Urinary bladder (tissue), 4 donors: ENCODE measurements around the gene KLHL3. TPM values are rescaled to one million over a fixed set of nuclear protein-coding genes. Genes with fewer than 3 reads are reported as not detected.
"Not testable (repeated sequence)": the region's sequence is repeated elsewhere in the genome, so short reads cannot be mapped to it uniquely, and the experiment has no call there.

ENCODE experiments used
- DNase-seq: peaks from one replicate; pipeline ENCODE4 v3.0.0-alpha.2; 2015; ENCODE audit errors: extremely low spot score
- H3K27ac ChIP-seq: one replicate; pipeline ENCODE4 v1.5.1; 2013; ENCODE audit warnings: low read depth, mild to moderate bottlenecking, moderate library complexity
- H3K36me3 ChIP-seq: one replicate; pipeline ENCODE4 v1.6.1; 2013; ENCODE audit warnings: mild to moderate bottlenecking, moderate library complexity; ENCODE audit not compliant: insufficient read depth
- H3K4me1 ChIP-seq: one replicate; pipeline ENCODE4 v1.6.1; 2013; ENCODE audit warnings: mild to moderate bottlenecking, moderate library complexity; ENCODE audit not compliant: insufficient read depth
- H3K4me3 ChIP-seq: one replicate; pipeline ENCODE4 v1.5.1; 2013; ENCODE audit warnings: low read depth, low read length
- WGBS: extraction: QIAGEN DNeasy Blood & Tissue Kit; methylation state at CpG from one replicate; pipeline ENCODE4 v1.1.7; 2013; 5-methylcytosine and 5-hydroxymethylcytosine counted together
- polyA plus RNA-seq: library from polyadenylated mRNA; stranded (reverse); fragments of 200-250 nt; gene quantifications from one replicate; pipeline ENCODE4 v1.2.3, GENCODE V29; 2013
- total RNA-seq: library from RNA; depleted of rRNA; stranded (reverse); fragments of >200 nt; gene quantifications from one replicate; pipeline ENCODE4 v1.2.3, GENCODE V29; 2014
- donor health status: healthy with polysubstance abuse.
- donor health status: healthy.

The KLHL3 gene
- 12.0 TPM for total RNA-seq
- 3.1 TPM for polyA plus RNA-seq

GRCh38 chr5:137735555-137736284, at the start of gene KLHL3:
Gene KLHL3, minus strand, starts transcription at chr5:137736089. Its CDS starts 443 bp downstream, at chr5:137735646.
- H3K36me3 ChIP-seq, result no peaks in the 10 kb centered on the region
- no peaks in the 10 kb centered on the region for H3K4me1 ChIP-seq
- DNase-seq, result no peak
- H3K27ac ChIP-seq, result no peak within 1 kb of the TSS
- peak within 1 kb of the TSS; percentile 35 for H3K4me3 ChIP-seq
- 4% methylated on average over 12 of the region's 12 CpGs for WGBS

DNA sequence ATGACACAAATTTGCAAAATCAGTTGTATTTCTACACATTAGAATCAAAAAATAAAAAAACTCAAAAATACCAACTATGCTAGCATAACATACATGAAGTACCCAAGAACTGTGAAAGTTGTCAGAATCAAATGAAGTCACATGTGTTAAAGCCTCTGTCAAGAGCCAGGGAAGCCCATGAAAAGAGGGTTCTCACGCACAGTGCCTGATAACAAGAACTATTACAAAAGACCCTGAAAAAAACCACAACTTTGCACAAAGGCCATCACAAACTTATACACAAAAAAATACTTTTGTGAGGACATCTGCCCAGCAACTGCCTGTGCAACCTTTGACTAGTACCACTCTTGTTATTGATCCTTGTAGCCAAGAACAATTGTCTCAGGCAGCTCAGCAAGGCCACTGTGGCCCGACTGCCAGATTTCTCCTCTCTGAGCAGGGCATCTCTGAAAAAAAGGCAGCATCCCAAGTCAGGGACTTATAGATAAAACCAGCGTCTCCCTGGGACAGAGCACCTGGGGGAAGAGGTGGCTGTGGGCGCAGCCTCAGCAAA, 47.2 kb upstream of the KLHL3 start:
- no peak for DNase-seq
- WGBS, result 82% methylated on average over 4 of the region's 4 CpGs
- no peaks in the 10 kb centered on the region for H3K36me3 ChIP-seq
- no peak overlapping the region for H3K27ac ChIP-seq
- no peaks in the 10 kb centered on the region for H3K4me1 ChIP-seq
- no peak overlapping the region for H3K4me3 ChIP-seq

DNA sequence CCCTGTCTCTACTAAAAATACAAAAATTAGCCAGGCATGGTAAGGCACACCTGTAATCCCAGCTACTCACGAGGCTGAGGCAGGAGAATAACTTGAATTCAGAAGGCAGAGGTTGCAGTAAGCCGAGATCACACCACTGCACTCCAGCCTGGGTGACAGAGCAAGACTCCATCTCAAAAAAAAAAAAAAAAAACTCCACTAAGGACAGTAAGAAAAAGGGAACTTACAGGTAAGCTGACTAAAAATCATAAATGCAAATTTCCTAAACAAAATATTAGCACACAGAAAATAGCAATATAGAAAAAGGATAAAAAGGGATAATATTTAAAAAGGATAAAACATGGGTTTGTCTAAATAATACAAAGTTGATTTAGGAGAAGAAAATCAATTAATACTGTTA, 46.2 kb upstream of the KLHL3 start:
- Histone ChIP-seq H3K27ac (no peak overlapping the region), H3K4me3 (no peak overlapping the region), H3K36me3 (no peaks in the 10 kb centered on the region), H3K4me1 (no peaks in the 10 kb centered on the region)
- DNase-seq, result no peak
- 95% methylated on average over 2 of the region's 2 CpGs for WGBS

- Histone ChIP-seq H3K4me3 (no peak overlapping the region), H3K36me3 (no peaks in the 10 kb centered on the region), H3K4me1 (no peaks in the 10 kb centered on the region), H3K27ac (no peak overlapping the region)
- WGBS, result 43% methylated on average over 2 of the region's 2 CpGs
- no peak for DNase-seq
Measured at GRCh38 chr5:137778772-137779564, 43.1 kb upstream of the KLHL3 start.

- not testable (repeated sequence) for H3K36me3 ChIP-seq, H3K4me1 ChIP-seq, DNase-seq, H3K4me3 ChIP-seq, H3K27ac ChIP-seq
- WGBS, result 90% methylated on average over 5 of the region's 5 CpGs
Measured at GRCh38 chr5:137767937-137768336, 32.0 kb upstream of the KLHL3 start.

- WGBS, result 83% methylated on average over 3 of the region's 3 CpGs
- no peak overlapping the region for H3K27ac ChIP-seq
- H3K4me1 ChIP-seq, result no peaks in the 10 kb centered on the region
- H3K4me3 ChIP-seq, result no peak overlapping the region
- DNase-seq, result no peak
- H3K36me3 ChIP-seq, result no peaks in the 10 kb centered on the region
Measured at GRCh38 chr5:137761566-137761965, 25.7 kb upstream of the KLHL3 start.

DNA sequence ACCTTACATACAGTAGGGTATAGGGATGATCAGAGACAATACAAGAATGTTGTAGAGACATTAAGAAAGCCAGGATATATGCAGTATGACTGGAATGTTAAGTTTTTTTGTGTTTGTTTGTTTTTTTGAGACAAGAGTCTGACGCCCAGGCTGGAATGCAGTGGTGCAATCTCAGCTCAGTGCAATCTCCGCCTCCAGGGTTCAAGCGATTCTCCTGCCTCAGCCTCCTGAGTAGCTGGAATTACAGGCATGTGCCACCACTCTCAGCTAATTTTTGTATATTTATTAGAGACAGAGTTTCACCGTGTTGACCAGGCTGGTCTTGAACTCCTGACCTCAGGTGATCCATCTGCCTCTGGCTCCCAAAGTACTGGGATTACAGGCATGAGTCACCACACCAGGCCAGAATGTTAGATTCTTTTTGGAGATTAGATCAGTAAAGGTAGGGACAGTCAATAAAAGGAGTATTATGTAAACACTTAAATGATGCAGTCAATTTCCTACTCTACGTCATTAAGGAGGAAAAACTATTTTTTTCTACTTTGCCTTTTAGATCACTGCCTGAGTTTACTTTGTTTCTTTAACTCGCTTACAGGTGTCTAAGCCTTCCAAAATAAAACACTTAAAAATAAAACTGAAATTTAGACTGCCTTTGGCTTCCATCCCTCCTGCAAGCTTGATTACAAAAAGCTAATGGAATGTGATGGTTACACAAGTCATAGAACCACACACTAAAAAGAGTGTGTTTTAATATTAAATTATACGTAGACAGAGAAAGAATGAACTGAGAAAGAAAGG, 25.0 kb upstream of the KLHL3 start:
- H3K4me1 ChIP-seq, result no peaks in the 10 kb centered on the region
- H3K4me3 ChIP-seq, result no peak overlapping the region
- no peak overlapping the region for H3K27ac ChIP-seq
- 78% methylated on average over 7 of the region's 7 CpGs for WGBS
- no peak for DNase-seq
- no peaks in the 10 kb centered on the region for H3K36me3 ChIP-seq

- no peak overlapping the region for H3K4me3 ChIP-seq
- no peak overlapping the region for H3K27ac ChIP-seq
- no peaks in the 10 kb centered on the region for H3K36me3 ChIP-seq
- DNase-seq, result no peak
- H3K4me1 ChIP-seq, result no peaks in the 10 kb centered on the region
- 97% methylated on average over 4 of the region's 4 CpGs for WGBS
Measured at GRCh38 chr5:137760294-137760693, 24.4 kb upstream of the KLHL3 start.

DNA sequence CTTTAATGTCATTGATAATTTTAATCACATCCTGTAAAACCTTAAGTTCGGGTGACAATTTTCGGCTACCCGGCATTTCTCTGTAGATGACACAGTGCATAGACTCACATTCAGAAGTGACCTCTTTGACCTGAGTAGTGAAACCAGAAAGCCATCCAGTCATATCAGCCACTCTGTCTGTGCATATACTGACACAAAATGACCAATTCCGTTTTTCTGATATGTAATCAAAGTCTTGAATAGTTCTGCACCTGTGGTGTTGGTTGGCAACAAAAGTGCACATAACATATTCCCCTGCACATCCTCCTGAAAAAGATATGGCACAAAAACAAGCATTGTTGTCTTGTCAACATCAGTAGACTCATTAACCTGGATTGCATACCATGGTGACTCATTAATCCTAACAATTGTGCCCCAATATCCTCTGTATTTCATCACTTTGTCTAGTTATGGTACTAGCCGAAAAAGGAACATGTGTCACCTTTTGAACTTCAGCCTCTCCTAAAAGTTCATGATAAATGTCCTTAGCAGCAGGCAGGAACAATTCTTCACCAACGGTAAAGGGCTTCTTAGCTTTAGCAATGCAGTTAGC, 22.9 kb upstream of the KLHL3 start:
- WGBS, result 80% methylated on average over 6 of the region's 6 CpGs
- H3K27ac ChIP-seq, result no peak overlapping the region
- no peaks in the 10 kb centered on the region for H3K36me3 ChIP-seq

DNA sequence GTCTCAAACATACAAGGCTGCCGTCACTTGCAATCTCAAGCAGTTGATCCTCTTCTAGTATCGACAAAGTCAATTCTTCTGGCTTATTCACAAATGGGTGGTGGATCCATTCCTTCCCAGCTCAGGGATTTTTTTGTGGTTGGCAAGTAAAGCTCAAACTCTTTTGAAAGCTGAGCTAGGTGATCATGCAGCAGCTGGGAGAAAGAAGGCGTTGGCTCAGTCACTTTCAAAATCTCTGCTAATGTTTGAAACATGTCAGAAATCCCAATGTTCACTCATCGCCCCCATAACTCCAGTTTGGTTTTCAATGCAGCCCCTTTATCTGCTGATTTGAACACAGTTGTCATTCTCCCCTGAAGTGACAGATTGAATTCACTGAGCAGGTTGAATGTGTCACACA, 22.2 kb upstream of the KLHL3 start:
- no peak for DNase-seq
- no peak overlapping the region for H3K27ac ChIP-seq
- WGBS, result 90% methylated on average over 4 of the region's 4 CpGs
- H3K4me3 ChIP-seq, result no peak overlapping the region
- no peaks in the 10 kb centered on the region for H3K36me3 ChIP-seq
- no peaks in the 10 kb centered on the region for H3K4me1 ChIP-seq

More for the DNA sequence above, 22.9 kb upstream of the KLHL3 start:
- DNase-seq, result no peak
- Histone ChIP-seq H3K4me1 (no peaks in the 10 kb centered on the region), H3K4me3 (no peak overlapping the region)

GRCh38 chr5:137757634-137758033, 21.7 kb upstream of the KLHL3 start:
- H3K27ac ChIP-seq, result no peak overlapping the region
- H3K4me3 ChIP-seq, result no peak overlapping the region
- no peaks in the 10 kb centered on the region for H3K4me1 ChIP-seq
- no peak for DNase-seq
- H3K36me3 ChIP-seq, result no peaks in the 10 kb centered on the region
- 93% methylated on average over 5 of the region's 5 CpGs for WGBS

- WGBS, result 28% methylated on average over 36 of the region's 36 CpGs
- DNase-seq, result no peak
Measured at GRCh38 chr5:137754961-137755762, 19.3 kb upstream of the KLHL3 start.

More at GRCh38 chr5:137754961-137755762, 19.3 kb upstream of the KLHL3 start:
- peak overlapping the region; percentile 61 for H3K4me3 ChIP-seq
- no peaks in the 10 kb centered on the region for H3K36me3 ChIP-seq
- H3K27ac ChIP-seq, result peak overlapping the region; percentile 99
- H3K4me1 ChIP-seq, result no peaks in the 10 kb centered on the region
